T-cell (primary cell): Measurements from ENCODE around the gene GLG1. TPM values are rescaled to one million over a fixed set of nuclear protein-coding genes. Genes with fewer than 3 reads are reported as not detected.
"Not testable (repeated sequence)": the region's sequence is repeated elsewhere in the genome, so short reads cannot be mapped to it uniquely, and the experiment has no call there.

Experiments
- ATAC-seq, 4 experiments: fragments of 200-7000 bp in 3 of 4; fragments of 150-1000 bp in 1 of 4; cut with Tn5 transposase; replicated peaks in 1 of 4; 1 replicate in 3 of 4; 2 replicates in 1 of 4; pipeline ENCODE4 v1.10.0; 2021; ENCODE audit warnings: moderate library complexity in 3 of 4, mild to moderate bottlenecking in 2 of 4, moderate number of reproducible peaks in 1 of 4
- CTCF ChIA-PET, 2 donors: fragments of 300-600 bp; sonication (Branson Sonifier 250); formaldehyde crosslinking; loops; one replicate each; lab custom pipeline; 2022; ENCODE audit warnings: antibody characterized with exemption in 2 of 2; lab: Charles Lee
- POLR2A ChIA-PET, 2 donors: fragments of 300-600 bp; sonication (Branson Sonifier 250); formaldehyde crosslinking; loops; one replicate each; lab custom pipeline; 2022; ENCODE audit warnings: antibody characterized with exemption in 2 of 2; lab: Charles Lee
- DNase-seq, 35 experiments: peaks; one replicate each; pipeline versions ENCODE4 v3.0.0 to v3.0.0-alpha.2; 2013 to 2023
- H3K27ac ChIP-seq: one replicate; pipeline ENCODE4 v1.5.1; 2013; ENCODE audit warnings: low read length
- H3K27me3 ChIP-seq, 2 experiments: replicated peaks in 1 of 2; 1 replicate in 1 of 2; 2 replicates in 1 of 2; pipeline versions ENCODE4 v1.6.1 to v1.7.0; 2013; ENCODE audit warnings: low read length in 1 of 2, mixed read lengths in 1 of 2; ENCODE audit not compliant: control insufficient read depth in 2 of 2, insufficient read depth in 2 of 2; ENCODE audit errors: extremely low read depth in 1 of 2
- H3K36me3 ChIP-seq, 2 donors: 1 replicate in 1 of 2; 2 replicates in 1 of 2; pipeline versions ENCODE4 v1.6.1 to v1.7.0; 2013; ENCODE audit warnings: low read length in 1 of 2; ENCODE audit not compliant: control insufficient read depth in 2 of 2, insufficient read depth in 1 of 2; ENCODE audit errors: extremely low read depth in 1 of 2
- H3K4me1 ChIP-seq, 2 experiments: 1 replicate in 1 of 2; 2 replicates in 1 of 2; pipeline versions ENCODE4 v1.6.1 to v1.7.0; 2013; ENCODE audit warnings: low read length in 2 of 2, mixed read lengths in 1 of 2; ENCODE audit not compliant: insufficient read depth in 2 of 2, control insufficient read depth in 1 of 2; ENCODE audit errors: extremely low read depth in 1 of 2
- H3K4me3 ChIP-seq, 2 donors: 1 replicate in 1 of 2; 2 replicates in 1 of 2; pipeline versions ENCODE4 v1.5.1 to v1.7.0; 2013; ENCODE audit warnings: mild to moderate bottlenecking in 2 of 2, low read length in 1 of 2, moderate library complexity in 1 of 2; ENCODE audit not compliant: control insufficient read depth in 1 of 2; ENCODE audit errors: extremely low read depth in 1 of 2
- H3K9me3 ChIP-seq: 2 replicates; pipeline ENCODE4 v1.7.0; 2013
- H3K27ac Mint-ChIP-seq, 2 donors: one replicate each; pipeline ENCODE4 v1.8.0; 2020 to 2021; ENCODE audit warnings: mild to moderate bottlenecking in 2 of 2, mixed read lengths in 2 of 2
- H3K27me3 Mint-ChIP-seq, 2 donors: one replicate each; pipeline ENCODE4 v1.8.0; 2021 to 2022; ENCODE audit warnings: mixed read lengths in 2 of 2
- H3K36me3 Mint-ChIP-seq: one replicate; pipeline ENCODE4 v1.8.0; 2021; ENCODE audit warnings: mixed read lengths
- H3K4me1 Mint-ChIP-seq, 3 donors: one replicate each; pipeline ENCODE4 v1.8.0; 2020 to 2022; ENCODE audit warnings: mixed read lengths in 3 of 3, mild to moderate bottlenecking in 1 of 3
- H3K4me3 Mint-ChIP-seq, 3 donors: one replicate each; pipeline ENCODE4 v1.8.0; 2020 to 2022; ENCODE audit warnings: mild to moderate bottlenecking in 3 of 3, mixed read lengths in 3 of 3, moderate library complexity in 3 of 3
- H3K9me3 Mint-ChIP-seq, 3 donors: one replicate each; pipeline ENCODE4 v1.8.0; 2020 to 2022; ENCODE audit warnings: mixed read lengths in 3 of 3
- WGBS: methylation state at CpG from one replicate; pipeline ENCODE4 v1.1.5; 2013; ENCODE audit warnings: missing lambda C conversion rate; ENCODE audit not compliant: insufficient coverage; 5-methylcytosine and 5-hydroxymethylcytosine counted together
- total RNA-seq, 35 experiments: library from RNA in 6 of 35; stranded (reverse) in 6 of 35; fragments of 120-200 nt in 1 of 35; gene quantifications; one replicate each; pipeline versions ENCODE4 v1.2.1 to v1.2.4 and lab custom pipeline; 2013 to 2026

Gene GLG1
- total RNA-seq, 5 donors from 2014 or later (not counting 1 experiment from before 2014, with no cell fraction given): 159 to 216 (median 167) TPM

- ATAC-seq: no peak
- Mint-ChIP-seq H3K27ac (peak overlapping the region in 1 of 2 donors; percentile 16), H3K36me3 (peaks cover 11% of the 10 kb centered on the region), H3K9me3 (no peaks in the 10 kb centered on the region), H3K4me3 (no peak overlapping the region), H3K27me3 (no peaks in the 10 kb centered on the region), H3K4me1 (peaks cover 75 to 88% (median 83%) of the 10 kb centered on the region in 3 donors)
- Histone ChIP-seq H3K36me3 (peaks cover 2 to 7% of the 10 kb centered on the region in 2 donors), H3K9me3 (no peaks in the 10 kb centered on the region), H3K27ac (no peak overlapping the region), H3K4me3 (no peak overlapping the region), H3K4me1 (peaks cover 12 to 27% of the 10 kb centered on the region in 2 experiments), H3K27me3 (no peaks in the 10 kb centered on the region)
- ChIA-PET CTCF (interaction anchor here in 1 of 2 donors (0.6 kb wide), 1 partner anchor 49 kb away, joined by 6 read pairs; no protein-coding TSS in a partner anchor), POLR2A (no interaction called here)
- no peak for DNase-seq
- 100% methylated on average over 2 of the region's 3 CpGs for WGBS
These were observed 46.0 kb downstream of the GLG1 start for GRCh38 chr16:74560912-74561311.

DNA sequence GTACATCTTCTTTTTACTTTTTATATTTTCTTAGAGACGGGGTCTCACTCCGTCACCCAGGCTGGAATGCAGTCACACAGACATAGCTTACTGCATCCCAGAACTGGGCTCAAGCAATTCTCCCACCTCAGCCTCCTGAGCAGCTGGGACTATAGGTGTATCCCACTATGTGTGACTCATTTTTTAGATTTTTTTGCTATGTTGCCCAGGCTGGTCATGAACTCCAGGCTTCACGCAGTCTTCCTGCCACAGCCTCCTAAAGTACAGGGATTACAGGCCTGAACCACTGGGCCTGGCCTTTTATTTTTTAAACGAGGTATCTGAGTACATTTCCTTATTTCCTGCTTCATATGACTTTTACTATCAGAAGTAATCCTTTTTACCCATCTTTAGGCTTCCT is 48.0 kb downstream of the GLG1 start:
- Mint-ChIP-seq H3K4me3 (peak overlapping the region in 1 of 3 donors; percentile 8), H3K4me1 (peaks cover 55 to 71% (median 65%) of the 10 kb centered on the region in 3 donors), H3K9me3 (no peaks in the 10 kb centered on the region), H3K27ac (peak overlapping the region; percentile 73 to 77), H3K27me3 (no peaks in the 10 kb centered on the region), H3K36me3 (no peaks in the 10 kb centered on the region)
- ChIA-PET CTCF (no interaction called here), POLR2A (interaction anchor here in 1 of 2 donors (0.6 kb wide), 1 partner anchor 601 kb away, joined by 6 read pairs; no protein-coding TSS in a partner anchor)
- Histone ChIP-seq H3K27me3 (no peaks in the 10 kb centered on the region), H3K4me1 (peaks cover 6 to 18% of the 10 kb centered on the region in 2 experiments), H3K36me3 (peaks cover 2% of the 10 kb centered on the region in 2 donors), H3K4me3 (no peak overlapping the region), H3K27ac (no peak overlapping the region), H3K9me3 (no peaks in the 10 kb centered on the region)
- ATAC-seq (no peak), DNase-seq (no peak)
- 62% methylated on average over 2 of the region's 4 CpGs for WGBS

DNA sequence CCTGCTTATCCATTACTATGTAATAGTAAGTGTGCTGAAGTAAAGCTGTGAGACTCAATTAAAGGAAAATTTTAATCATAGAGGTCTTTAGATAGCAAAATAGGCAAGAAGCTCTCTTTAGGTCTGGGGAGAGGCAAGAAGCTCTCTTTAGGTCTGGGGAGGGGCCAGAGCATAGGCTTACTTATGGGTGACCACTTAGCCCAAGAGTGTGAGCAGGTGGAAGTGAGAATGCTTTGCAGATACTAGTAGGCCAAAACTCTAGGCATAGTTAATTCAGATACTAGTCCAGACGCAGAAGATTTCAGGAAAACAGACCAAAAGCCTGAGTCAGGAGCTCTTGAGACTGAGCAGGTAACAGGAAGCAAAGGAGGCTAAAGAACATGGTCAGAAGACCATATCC is 49.6 kb downstream of the GLG1 start:
- peaks cover 6 to 11% of the 10 kb centered on the region in 2 experiments for H3K4me1 ChIP-seq
- H3K36me3 Mint-ChIP-seq: no peaks in the 10 kb centered on the region
- POLR2A ChIA-PET: interaction anchor here (0.6 kb wide), 2 partner anchors 81 to 1091 kb away, joined by 3 to 4 read pairs; no protein-coding TSS in a partner anchor
- peaks cover 0 to 2% of the 10 kb centered on the region in 2 donors for H3K36me3 ChIP-seq
- peaks cover 41 to 57% (median 52%) of the 10 kb centered on the region in 3 donors for H3K4me1 Mint-ChIP-seq
- no peaks in the 10 kb centered on the region for H3K9me3 Mint-ChIP-seq
- DNase-seq (no peak), ATAC-seq (no peak)
- H3K27ac ChIP-seq: no peak overlapping the region
- H3K4me3 ChIP-seq: no peak overlapping the region
- H3K27me3 ChIP-seq: no peaks in the 10 kb centered on the region
- CTCF ChIA-PET: interaction anchor here (0.5 to 0.8 kb wide), 2 partner anchors 66 to 261 kb away, joined by 3 to 4 read pairs; no protein-coding TSS in a partner anchor
- H3K9me3 ChIP-seq: no peaks in the 10 kb centered on the region
- H3K4me3 Mint-ChIP-seq: no peak overlapping the region
- 89% methylated on average over 1 of the region's 1 CpG for WGBS
- no peaks in the 10 kb centered on the region for H3K27me3 Mint-ChIP-seq
- peak overlapping the region; percentile 42 to 44 for H3K27ac Mint-ChIP-seq

DNA sequence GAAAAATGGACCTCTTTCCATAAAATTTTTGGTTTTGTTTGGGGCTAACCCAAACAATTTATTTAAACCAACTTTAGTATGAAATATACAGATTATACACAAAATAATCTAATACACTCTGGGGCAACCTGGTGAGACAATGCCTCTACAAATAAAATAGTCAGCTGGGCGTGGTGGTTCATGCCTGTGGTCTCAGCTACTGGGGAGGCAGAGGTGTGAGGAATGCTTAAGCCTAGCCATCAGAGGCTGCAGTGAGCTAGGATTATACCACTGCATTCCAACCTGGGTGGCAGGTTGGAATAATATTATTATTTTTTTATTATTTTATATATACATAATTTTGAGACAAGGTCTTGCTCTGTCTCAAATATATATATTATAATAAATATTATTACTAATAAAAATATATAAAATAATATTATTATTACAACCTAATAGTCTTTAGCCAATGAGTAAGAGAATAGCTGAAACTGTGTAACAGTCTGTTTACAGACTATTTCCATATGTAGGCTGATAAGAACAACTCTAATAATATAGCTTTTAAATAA is 50.5 kb downstream of the GLG1 start:
- H3K4me3 Mint-ChIP-seq: no peak overlapping the region
- ChIA-PET POLR2A (interaction anchor here in 1 of 2 donors (0.5 to 0.6 kb wide), 3 partner anchors 22 to 429 kb away, joined by 3 to 4 read pairs (median 4); partner anchors contain the start of gene WDR59), CTCF (interaction anchor here (0.5 to 0.8 kb wide), 2 partner anchors 67 to 261 kb away, joined by 3 to 4 read pairs; no protein-coding TSS in a partner anchor)
- H3K9me3 Mint-ChIP-seq: no peaks in the 10 kb centered on the region
- no peak overlapping the region for H3K27ac Mint-ChIP-seq
- no peak for DNase-seq
- Histone ChIP-seq H3K4me3 (no peak overlapping the region), H3K27me3 (no peaks in the 10 kb centered on the region), H3K36me3 (peaks cover 0 to 2% of the 10 kb centered on the region in 2 donors), H3K27ac (no peak overlapping the region), H3K4me1 (peaks cover 6 to 10% of the 10 kb centered on the region in 2 experiments), H3K9me3 (no peaks in the 10 kb centered on the region)
- no peak for ATAC-seq
- H3K27me3 Mint-ChIP-seq: no peaks in the 10 kb centered on the region
- no CpG with 5 or more reads among the region's 1 CpG for WGBS
- H3K4me1 Mint-ChIP-seq: peaks cover 40 to 51% (median 43%) of the 10 kb centered on the region in 3 donors
- no peaks in the 10 kb centered on the region for H3K36me3 Mint-ChIP-seq

DNA sequence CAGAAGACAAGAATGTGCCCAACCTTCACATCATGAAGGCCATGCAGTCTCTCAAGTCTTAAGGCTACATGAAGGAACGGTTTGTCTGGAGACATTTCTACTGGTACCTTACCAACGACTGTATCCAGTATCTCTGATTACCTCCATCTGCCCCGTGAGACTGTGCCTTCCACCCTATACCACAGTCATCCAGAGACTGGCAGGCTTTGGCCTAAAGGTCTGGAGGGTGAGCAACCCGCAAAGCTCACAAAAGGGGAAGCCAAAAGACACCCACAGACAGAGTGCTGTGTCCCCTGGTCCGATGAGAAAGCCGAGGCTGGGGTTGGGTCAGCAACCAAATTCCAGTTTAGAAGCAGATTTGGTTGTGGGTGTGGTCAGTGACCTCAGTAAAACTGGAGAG is 54.6 kb downstream of the GLG1 start:
- H3K4me3 ChIP-seq, H3K9me3 ChIP-seq, DNase-seq, ATAC-seq, H3K4me3 Mint-ChIP-seq, H3K36me3 Mint-ChIP-seq, H3K27ac ChIP-seq, CTCF ChIA-PET, H3K9me3 Mint-ChIP-seq, H3K36me3 ChIP-seq, H3K27me3 ChIP-seq, H3K4me1 ChIP-seq, H3K27ac Mint-ChIP-seq, POLR2A ChIA-PET, H3K27me3 Mint-ChIP-seq: not testable (repeated sequence)
- 100% methylated on average over 1 of the region's 6 CpGs for WGBS
- peaks cover 12 to 29% (median 27%) of the 10 kb centered on the region in 3 donors for H3K4me1 Mint-ChIP-seq

- not testable (repeated sequence) for H3K4me1 ChIP-seq, H3K9me3 ChIP-seq, H3K27ac Mint-ChIP-seq, H3K27me3 Mint-ChIP-seq, H3K27me3 ChIP-seq, ATAC-seq, H3K36me3 Mint-ChIP-seq, H3K4me3 ChIP-seq, H3K4me3 Mint-ChIP-seq, H3K9me3 Mint-ChIP-seq, DNase-seq, H3K27ac ChIP-seq, H3K36me3 ChIP-seq
- peaks cover 20 to 26% (median 25%) of the 10 kb centered on the region in 3 donors for H3K4me1 Mint-ChIP-seq
- no CpG with 5 or more reads among the region's 7 CpGs for WGBS
- POLR2A ChIA-PET: interaction anchor here in 1 of 2 donors (0.6 kb wide), 1 partner anchor 47 kb away, joined by 4 read pairs; no protein-coding TSS in a partner anchor
- CTCF ChIA-PET: interaction anchor here in 1 of 2 donors (0.5 kb wide), 1 partner anchor 19 kb away, joined by 13 read pairs; no protein-coding TSS in a partner anchor
These were observed 56.5 kb downstream of the GLG1 start for GRCh38 chr16:74550227-74551019.
